DLD1 (cell line): Measurements from ENCODE around the gene ZDHHC11.

Source experiments
- in situ Hi-C: cut with HindIII; loops from 2 replicates; pipeline ENCODE4 v1.10.0; 2017; ENCODE audit warnings: low sequenced_read_pairs

ZDHHC11 gene, protein sequence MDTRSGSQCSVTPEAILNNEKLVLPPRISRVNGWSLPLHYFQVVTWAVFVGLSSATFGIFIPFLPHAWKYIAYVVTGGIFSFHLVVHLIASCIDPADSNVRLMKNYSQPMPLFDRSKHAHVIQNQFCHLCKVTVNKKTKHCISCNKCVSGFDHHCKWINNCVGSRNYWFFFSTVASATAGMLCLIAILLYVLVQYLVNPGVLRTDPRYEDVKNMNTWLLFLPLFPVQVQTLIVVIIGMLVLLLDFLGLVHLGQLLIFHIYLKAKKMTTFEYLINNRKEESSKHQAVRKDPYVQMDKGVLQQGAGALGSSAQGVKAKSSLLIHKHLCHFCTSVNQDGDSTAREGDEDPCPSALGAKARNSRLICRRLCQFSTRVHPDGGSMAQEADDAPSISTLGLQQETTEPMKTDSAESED

DNA sequence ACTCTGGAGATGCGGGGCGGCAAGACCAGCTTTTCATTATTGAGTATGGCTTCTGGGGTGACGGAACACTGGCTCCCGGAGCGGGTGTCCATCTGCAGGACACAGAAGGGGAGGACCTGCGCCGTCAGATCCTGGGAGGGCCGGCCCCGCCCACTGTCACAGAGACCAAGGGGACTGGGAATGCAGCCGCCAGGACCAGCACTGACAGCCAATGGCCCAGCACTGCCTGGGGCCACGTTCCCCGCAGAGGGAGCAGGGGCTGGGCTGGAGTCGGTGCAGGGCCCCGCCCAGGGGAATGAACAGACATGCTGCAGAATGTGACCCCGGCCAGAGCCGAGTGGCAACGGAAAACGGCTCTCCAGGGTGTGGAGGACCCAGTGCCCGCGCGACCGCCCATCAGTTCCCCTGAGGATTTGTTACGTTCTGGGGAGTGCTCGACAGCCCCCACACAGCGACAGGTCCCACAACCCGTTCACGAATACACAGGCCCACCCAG is at the start of gene ZDHHC11:
ZDHHC11 (minus strand) TSS at position 476 of the 496 bp plus-strand sequence; CDS start at position 92, 384 bp downstream.
- in situ Hi-C loops: no loop called here

DNA sequence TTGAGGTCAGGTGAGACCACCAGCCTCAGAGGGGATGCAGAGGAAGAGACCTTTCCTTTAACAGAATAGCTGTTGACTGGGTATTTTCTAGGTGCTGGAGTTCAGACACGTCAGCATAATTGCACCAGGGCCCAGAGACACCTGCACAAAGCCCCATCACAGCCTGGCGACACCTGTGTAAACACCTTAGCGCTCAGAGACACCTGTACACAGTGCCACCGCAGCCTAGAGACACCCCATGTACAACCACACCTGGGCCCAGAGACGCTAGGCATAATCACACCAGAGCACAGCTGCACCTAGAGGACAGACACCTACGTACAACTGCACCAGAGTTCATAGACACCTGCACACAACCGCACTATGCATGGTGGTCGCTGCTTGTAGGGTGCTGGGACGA is 42.9 kb upstream of the ZDHHC11 start:
- in situ Hi-C loops: no loop called here

DNA sequence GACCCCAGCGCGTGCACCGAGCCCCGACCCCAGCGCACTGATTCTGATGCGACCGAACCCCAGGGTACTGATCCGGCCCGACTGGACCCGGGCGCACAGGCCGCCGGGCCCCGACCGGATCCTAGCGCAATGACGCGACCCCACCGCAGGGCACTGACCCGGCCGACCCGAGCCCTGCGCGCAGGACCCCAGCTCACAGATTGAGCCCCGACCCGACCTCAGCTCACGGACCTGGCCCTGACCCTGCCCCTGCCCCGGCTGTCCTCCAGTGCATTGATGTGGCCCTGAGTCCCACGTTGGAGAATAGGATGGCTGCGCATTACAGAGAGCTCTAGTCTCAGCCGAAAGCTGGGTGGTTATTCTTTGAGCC is 42.3 kb upstream of the ZDHHC11 start:
- in situ Hi-C loops: no loop called here

DNA sequence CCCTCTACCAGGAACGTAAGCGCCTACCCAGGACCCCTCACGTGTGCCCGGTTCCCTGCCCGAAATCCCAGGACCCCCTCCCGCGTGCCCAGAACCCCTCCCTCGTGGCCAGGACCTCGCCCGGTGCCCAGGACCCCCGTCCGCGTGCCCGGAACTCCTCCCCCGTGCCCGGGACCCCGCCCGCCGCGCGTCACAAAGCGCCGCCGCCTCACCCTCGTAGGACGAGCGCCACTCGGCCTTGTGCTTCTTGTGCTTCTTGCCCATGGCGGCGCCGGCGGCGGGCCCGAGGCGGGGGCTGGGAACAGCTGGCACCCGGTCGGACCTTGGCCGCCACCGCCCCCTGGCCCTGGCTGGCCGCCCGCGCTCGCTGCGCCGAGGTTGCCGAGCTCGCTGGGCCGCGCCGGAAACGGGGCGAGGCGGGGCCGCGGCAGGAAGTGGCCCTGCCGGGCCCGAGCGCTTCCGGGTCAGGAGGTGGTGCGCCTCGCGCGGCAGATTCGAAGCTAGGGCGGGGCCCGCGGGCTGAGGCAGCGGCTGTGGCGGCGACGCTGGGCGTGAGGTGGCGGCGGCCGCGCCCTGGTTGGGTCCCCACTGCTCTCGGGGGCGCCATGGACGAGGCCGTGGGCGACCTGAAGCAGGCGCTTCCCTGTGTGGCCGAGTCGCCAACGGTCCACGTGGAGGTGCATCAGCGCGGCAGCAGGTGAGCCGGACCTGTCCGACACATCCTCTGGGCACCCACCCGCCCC is 41.8 kb upstream of the ZDHHC11 start, which contains the start of the genes BRD9 and TRIP13:
BRD9 (minus strand) TSS at position 408 of the 743 bp plus-strand sequence; CDS start at position 264, 144 bp downstream.
TRIP13 (plus strand) TSS at position 491 of the 743 bp plus-strand sequence; CDS start at position 606, 115 bp downstream.
- in situ Hi-C loops: no loop called here

DNA sequence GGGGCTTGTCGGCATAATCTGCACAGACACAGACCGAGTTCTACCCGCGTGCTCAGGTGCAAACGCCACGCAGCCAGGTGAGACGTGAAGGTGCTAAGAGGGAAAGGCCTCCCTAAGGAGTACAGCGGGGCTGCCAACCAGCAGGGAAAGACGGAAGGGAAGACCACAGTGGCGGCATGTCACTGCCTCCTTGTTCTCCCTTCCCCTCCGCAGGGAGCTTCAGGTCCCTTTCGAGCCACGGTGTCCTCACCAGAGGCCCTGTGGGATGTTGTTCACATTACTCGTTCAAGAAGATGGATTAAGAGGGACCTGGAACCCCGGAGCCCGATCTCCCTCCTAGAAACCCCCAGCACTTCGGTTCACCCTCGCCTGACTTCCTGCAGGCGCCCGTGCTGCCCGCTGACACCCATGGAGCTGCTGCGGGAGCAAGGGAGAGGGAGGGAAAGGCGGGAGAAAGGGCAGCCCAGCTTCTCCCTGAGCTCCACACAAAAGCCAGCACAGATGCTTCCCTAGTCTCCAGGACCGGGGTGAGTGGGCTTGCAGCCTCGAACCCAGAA is 41.1 kb upstream of the ZDHHC11 start:
- in situ Hi-C loops: no loop called here

DNA sequence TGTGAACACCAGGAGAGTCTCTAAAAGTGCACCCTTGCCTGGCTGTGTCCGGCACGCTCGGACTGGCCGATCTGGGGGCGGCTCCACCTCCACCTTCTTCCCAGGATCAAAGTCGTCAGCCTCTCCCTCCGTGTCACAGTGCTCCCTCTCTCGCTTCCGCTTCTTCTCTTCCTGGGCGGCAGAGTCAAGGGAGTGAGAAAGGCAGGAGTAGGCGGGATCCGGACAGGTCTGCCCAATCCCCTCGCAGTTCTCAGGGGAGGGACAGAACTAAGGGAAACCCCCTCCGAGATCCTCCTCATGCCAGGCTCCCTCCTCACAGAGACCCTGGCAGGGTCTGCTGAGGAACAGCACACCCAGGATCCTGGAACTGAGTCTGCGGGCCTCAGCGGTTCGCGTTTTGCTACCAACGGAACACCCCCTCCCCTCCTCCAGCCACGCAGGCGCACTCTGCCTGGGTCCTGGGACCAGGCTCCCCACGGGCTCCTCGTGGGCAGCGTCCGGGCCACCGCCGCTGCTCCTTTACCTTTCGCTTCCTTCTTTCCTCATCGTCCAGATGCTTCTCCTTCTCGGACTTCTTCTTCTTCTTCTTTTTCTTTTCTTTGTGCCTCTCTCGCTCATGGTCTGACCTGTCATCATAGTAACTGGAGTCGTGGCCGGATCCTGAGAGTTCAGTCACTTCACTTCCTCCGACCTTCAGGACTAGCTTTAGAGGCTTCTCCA is 40.5 kb upstream of the ZDHHC11 start:
- in situ Hi-C loops: no loop called here

DNA sequence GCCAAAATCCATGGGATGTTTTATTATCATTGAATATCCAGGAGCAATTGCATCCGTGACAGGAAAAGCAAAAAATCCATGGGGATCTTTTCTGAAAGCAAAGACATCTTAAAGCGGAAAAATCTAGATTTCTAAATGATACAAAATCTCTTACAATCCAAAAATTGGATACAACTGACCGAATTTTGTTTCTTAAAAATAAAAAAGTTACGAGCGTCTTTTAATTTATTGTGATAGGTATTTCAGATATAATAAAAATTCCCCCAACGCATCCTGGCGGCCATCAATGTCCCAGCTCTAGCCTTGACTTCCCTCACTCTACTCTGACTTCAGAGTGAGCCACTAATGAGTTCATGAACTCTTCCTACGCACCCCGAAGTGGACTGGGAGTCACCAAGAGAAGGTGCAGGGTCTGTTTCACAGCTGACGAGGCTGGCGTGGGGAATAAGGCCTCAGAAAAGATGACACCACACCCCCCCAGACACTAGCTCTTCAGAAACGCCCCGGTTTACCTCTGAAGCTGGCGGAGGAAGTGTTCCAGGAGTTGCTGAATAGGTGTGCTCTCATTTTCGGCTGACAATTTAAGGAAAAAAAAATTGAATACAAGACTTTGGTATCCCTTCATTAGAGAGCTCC is 38.4 kb upstream of the ZDHHC11 start:
- in situ Hi-C loops: no loop called here

DNA sequence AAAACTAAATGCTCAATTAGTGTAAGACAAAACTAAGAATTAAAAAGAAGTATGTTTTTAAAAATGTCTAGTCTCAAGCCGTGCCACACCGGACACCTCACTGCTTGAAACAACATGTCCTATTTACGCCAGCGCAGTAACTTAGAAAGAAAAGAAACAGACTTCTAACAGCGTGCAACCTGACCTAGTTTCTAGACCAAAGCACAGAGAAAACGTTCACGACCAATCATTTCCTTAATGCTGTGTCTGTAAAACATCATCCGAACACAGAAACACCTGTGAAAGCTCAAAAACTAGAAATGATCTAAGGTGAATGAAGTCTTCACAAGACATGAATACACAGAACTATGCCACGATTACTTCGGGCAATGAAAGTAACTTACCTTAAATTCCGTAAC is 37.9 kb upstream of the ZDHHC11 start:
- in situ Hi-C loops: no loop called here

DNA sequence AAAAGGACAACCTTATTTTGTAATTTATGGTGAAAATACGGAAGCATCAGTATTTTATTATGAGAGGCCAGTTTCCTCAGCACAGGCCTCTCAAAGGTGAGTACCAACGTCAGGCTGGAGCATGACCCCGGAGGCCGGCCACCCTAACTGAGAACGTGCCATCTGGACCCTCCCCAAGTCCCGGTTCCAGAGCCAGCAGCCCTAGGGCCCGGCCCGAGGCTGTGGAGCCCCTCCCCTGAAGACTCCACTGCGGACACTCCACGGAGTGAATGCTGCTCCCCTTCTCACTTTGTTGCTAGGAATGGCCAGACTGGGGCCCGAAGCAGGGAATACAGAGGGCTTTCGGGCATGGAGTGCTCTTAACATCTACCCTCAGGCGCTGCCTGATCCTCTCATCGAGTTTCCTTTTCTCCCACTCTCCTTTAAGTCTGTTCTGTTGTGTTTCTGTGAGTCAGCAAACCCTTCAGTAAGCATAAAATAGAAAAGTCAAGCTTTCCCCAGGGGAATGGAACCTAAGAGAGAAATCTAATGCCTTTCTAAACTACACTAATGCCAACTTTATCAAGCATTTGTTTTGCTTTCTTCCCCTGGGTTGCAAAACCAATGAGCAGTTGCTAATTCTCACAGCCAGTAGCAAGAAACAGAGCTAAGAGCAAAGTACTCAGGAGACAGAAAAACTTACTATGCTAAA is 37.3 kb upstream of the ZDHHC11 start:
- in situ Hi-C loops: no loop called here

DNA sequence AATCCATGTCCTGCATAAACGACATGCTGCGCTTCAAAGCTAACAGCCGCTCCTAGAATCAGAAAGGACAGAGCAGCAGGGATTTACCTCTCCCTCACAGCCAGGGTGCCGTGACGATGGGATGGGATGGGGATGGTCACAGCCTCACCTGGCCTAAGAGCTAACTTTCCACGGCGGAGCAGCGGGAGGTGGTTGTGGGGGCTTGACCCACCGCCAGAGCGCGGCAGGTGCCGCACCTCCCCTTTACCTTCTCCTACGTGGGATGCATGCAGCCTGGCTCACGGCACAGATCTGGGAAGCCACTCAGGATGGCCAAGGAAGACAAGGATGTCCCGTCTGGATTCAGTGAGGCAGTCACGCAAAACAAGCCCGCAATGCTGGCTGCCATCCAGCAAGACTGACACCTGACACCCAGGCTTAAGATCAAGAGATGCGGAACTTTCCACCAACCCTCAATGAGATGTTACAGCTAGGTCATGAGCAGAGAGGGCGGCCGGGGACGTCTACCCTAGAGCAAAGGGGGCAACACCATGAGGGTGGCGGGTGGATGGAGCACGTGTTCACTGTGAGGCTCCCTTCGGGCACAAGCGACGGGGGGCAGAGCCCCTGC is 36.0 kb upstream of the ZDHHC11 start:
- in situ Hi-C loops: no loop called here

DNA sequence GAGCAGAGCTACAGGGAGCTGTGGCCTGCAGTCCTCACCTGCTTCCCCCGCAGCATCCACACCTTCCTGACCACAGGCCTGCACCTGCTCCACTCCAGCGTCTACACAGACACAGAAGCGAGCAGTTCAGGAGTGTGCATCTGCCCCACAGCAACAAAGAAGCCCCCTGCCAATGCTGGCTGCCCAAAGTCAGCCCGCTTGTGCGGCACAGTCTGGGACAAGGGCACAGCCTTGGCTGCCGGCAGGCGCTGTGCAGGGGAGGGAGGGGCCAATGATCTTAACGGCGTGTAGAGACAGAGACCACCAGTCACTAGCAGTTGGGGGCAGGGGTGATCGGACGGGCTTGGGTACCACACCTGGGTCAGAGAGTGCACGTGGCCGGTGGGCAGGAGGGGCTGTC is 35.2 kb upstream of the ZDHHC11 start:
- in situ Hi-C loops: no loop called here

DNA sequence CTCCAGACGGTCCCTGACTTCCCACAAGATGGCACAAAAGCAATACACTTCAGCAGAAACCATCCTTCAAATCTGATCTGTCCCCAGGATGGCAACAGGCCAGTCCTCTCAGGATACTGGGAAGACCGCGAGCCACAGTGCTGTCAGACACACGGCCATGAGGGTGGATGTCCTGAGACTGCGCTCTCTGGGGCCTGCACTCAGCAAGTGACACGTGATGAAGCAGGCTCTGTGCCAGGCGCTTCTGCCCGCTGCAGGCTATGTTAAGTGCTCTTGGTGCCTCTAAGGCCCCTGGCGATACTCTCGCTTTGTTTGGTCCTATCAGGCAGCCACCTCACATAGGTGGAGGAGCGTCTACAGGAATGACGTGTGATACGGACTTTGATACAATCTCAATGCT is 34.7 kb upstream of the ZDHHC11 start:
- in situ Hi-C loops: no loop called here

DNA sequence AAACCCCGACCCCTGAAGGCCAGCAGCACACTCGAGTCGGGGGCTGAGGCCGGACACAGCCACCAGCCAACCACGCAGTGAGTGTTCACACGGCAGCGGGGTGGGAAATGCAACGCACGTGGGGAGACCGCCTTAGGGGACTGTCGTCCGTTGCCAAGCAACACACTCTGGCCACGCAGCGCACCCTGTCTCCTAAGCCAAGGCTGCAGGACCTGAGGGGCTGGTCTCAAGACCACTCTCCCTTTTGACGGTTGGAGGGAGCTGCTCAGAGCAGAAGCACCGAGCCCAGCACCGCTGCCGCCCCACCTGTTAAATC is 34.3 kb upstream of the ZDHHC11 start:
- in situ Hi-C loops: no loop called here

DNA sequence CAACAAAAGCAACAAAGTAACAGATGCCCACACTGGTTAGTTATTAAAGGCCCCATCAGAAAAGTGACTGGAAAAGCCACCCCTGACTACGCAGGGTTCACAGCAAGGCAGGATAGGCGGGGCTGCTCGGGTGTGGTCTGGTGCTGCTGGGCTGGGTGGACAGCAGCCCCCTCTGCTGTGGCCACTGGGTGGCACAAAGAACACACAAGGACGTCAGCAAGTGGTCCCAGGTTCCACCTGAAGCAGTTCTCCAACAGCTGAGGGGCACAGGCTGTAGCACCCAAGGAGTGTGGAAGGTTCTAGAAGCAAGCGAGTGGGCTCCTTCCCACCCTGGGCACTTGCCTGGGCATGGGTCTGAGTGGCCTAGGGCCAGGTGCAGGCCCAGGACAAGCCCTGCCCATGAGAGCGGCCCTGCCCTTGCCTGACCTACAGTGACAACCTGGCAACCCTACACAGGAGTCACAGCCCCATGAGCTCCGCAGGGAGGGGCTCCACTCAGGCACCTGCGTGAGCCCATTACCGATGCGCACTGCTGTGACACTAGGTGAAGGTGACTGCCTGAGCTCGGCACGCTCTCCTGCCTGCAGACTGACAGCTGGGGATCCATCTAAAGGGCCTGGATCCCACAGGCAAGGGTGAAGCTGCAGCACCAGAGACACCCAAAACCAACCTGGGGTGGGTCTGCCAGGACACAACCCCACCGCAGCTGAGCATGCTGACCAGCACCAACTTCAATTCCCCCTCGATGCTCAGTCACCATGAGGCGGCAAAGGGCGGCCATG is 33.8 kb upstream of the ZDHHC11 start:
- in situ Hi-C loops: no loop called here

DNA sequence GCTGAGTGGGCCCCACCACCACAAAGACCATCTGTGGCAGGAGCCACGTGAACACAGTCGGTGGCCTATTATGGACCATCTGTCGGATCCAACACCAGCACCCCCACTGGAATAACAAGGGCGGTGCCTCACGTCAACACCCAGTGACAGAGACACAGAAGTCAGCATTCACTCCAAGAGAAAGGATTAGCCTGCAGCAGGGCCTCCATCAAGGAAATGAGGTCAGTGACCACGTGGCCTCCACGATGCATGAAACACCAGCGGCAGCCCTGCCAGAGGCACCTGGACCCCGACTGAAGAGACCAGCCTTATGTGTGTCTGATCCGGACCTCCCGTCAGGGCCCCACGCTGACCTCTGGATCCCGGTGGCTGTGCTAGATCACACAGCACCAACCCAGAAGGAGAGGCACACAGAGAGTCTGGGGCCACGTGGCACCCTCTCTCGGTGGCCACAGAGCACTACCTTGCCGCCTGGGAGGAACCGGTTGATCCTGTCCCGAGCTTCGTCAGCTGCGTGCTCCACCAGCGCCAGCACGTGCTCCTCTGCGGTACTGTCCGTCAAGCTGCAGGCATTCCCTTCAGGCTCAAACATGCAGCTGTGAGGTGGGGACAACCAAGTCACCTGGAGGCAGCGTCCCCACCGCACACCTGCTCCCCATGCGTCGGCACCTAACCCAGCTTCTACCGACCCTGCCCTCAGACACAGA is 32.8 kb upstream of the ZDHHC11 start:
- in situ Hi-C loops: no loop called here

DNA sequence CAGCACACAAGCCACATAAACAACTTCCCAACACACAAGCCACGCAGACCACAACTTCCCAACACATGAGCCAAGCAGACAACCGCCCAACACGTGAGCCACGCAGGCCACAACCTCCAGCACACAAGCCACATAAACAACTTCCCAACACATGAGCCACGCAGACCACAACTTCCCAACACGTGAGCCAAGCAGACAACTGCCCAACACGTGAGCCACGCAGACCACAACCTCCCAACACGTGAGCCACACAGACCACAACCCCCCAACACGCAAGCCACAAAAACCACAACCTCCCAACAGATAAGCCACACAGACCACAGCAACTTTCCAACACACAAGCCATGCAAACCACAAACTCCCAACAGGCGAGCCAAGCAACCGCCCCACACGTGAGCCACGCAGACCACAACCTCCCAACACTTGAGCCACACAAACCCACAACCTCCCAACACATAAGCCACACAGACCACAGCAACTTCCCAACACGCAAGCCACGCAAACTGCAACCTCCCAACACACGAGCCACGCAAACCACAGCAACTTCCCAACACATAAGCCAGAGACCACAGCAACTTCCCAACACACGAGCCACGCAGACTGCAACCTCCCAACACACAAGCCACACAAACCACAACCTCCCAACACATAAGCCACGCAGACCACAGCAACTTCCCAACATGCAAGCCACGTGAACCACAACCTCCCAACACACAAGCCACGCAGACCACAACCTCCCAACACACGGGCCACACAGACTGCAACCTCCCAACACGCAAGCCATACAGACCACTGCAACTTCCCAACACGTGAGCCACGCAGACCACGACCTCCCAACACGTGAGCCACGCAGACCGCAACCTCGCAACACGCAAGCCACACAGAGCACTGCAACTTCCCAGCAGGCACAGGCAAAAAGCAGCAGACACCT is 31.7 kb upstream of the ZDHHC11 start:
- in situ Hi-C loops: no loop called here

DNA sequence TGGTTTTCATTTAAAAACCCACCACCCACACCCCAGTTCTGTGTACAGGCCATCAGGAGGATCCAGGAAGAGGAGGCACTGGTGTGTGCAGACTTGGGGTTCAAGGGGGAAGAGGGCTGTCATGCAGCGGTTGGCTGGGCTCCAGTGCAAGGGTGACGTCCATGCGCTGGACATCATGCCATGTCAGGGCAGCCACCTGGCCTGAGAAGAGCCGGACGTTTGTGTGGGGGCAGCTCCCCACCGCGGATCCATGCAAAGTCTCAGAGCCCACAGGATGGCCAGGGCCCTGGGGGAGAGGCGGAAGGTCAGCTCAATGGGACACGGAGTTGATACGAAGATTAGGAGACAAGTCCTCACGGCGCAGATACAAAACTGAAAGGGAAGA is 30.8 kb upstream of the ZDHHC11 start:
- in situ Hi-C loops: no loop called here
